Upper lobe of left lung (tissue), 6 donors: ENCODE results near the gene NRXN3. TPM values are rescaled to one million over a fixed set of nuclear protein-coding genes. Genes with fewer than 3 reads are reported as not detected.

Experiments used
- ATAC-seq, 2 donors: fragments of 200-7000 bp; cut with Tn5 transposase; one replicate each; pipeline ENCODE4 v1.9.1; 2022; ENCODE audit warnings: mild to moderate bottlenecking in 2 of 2, moderate library complexity in 2 of 2; ENCODE audit not compliant: low FRiP score in 2 of 2
- DNase-seq, 2 donors: peaks; one replicate each; pipeline ENCODE4 v3.0.0-alpha.2; 2019 to 2020
- H3K27ac ChIP-seq, 4 donors: fragments of 200-600 bp; sonication (generic); one replicate each; pipeline ENCODE4 v1.5.1; 2016 to 2019
- H3K27me3 ChIP-seq, 4 donors: fragments of 200-600 bp; sonication (generic); one replicate each; pipeline ENCODE4 v1.5.1; 2017 to 2019
- H3K36me3 ChIP-seq, 4 donors: fragments of 200-600 bp; sonication (generic); one replicate each; pipeline ENCODE4 v1.5.1; 2016 to 2019
- H3K4me1 ChIP-seq, 4 donors: fragments of 200-600 bp; sonication (generic); one replicate each; pipeline ENCODE4 v1.5.1; 2018 to 2019
- H3K4me3 ChIP-seq, 4 donors: fragments of 200-600 bp; sonication (generic); one replicate each; pipeline ENCODE4 v1.5.1; 2017 to 2019; ENCODE audit warnings: mild to moderate bottlenecking in 2 of 4, moderate library complexity in 1 of 4
- H3K9me3 ChIP-seq, 4 donors: fragments of 200-600 bp; sonication (generic); one replicate each; pipeline ENCODE4 v1.5.1; 2018 to 2019
- CTCF ChIP-seq, 6 experiments: fragments of 450-650 bp in 4 of 6; fragments of 200-600 bp in 2 of 6; sonication (generic) in 2 of 6; IDR thresholded peaks; one replicate each; pipeline ENCODE4 v1.5.1; 2016 to 2019; ENCODE audit warnings: antibody characterized with exemption in 6 of 6
- EP300 ChIP-seq, 4 donors: sonication (generic); formaldehyde crosslinking; IDR thresholded peaks; one replicate each; pipeline ENCODE4 v1.5.1; 2017; ENCODE audit warnings: antibody characterized with exemption in 4 of 4, control low read depth in 2 of 4
- POLR2A ChIP-seq, 4 donors: fragments of 450-650 bp; IDR thresholded peaks; one replicate each; pipeline ENCODE4 v1.5.1; 2016 to 2017; ENCODE audit warnings: antibody characterized with exemption in 4 of 4, mild to moderate bottlenecking in 2 of 4
- POLR2AphosphoS5 ChIP-seq, 2 donors: sonication (generic); formaldehyde crosslinking; IDR thresholded peaks; one replicate each; pipeline ENCODE4 v1.5.1; 2017; ENCODE audit warnings: antibody characterized with exemption in 2 of 2
- WGBS, 2 donors: methylation state at CpG; one replicate each; pipeline ENCODE4 v1.1.5; 2017 to 2018; 5-methylcytosine and 5-hydroxymethylcytosine counted together
- total RNA-seq, 6 donors: library from RNA; depleted of rRNA in 4 of 6; stranded (reverse); fragments of >200 nt in 4 of 6; gene quantifications; one replicate each; pipeline versions ENCODE4 v1.1.0 to v1.2.1, GENCODE V29; 2016 to 2021
- donor health status: DM: no; HTN: no; CAD: no; lungs with moderate emphysema.
- donor health status: DM: no; HTN: yes; CAD: no; lungs with severe emphysema.

The NRXN3 gene
- total RNA-seq, 6 donors from 2014 or later, result 4.4 to 14.9 (median 7.2) TPM

GRCh38 chr14:79062226-79062625 lies 892.1 kb downstream of the NRXN3 start:
- H3K27me3 ChIP-seq, result no peaks in the 10 kb centered on the region
- 79 to 83% methylated on average over 3 of the region's 3 CpGs for WGBS, 2 donors
- no peak overlapping the region for H3K27ac ChIP-seq
- H3K4me1 ChIP-seq, result no peaks in the 10 kb centered on the region
- DNase-seq (no peak), ATAC-seq (no peak)
- H3K9me3 ChIP-seq, result no peaks in the 10 kb centered on the region
- no peak for TF ChIP-seq POLR2A (IDR thresholded peaks at IDR 0.05)
- TF ChIP-seq EP300 (IDR thresholded peaks at IDR 0.05), result no peak
- no peak for TF ChIP-seq POLR2AphosphoS5 (IDR thresholded peaks at IDR 0.05)
- no peak for TF ChIP-seq CTCF (IDR thresholded peaks at IDR 0.05)
- no peak overlapping the region for H3K4me3 ChIP-seq
- no peaks in the 10 kb centered on the region for H3K36me3 ChIP-seq

GRCh38 chr14:79064214-79064613 lies 894.0 kb downstream of the NRXN3 start:
- Histone ChIP-seq H3K27me3 (no peaks in the 10 kb centered on the region), H3K4me1 (no peaks in the 10 kb centered on the region), H3K9me3 (no peaks in the 10 kb centered on the region), H3K27ac (no peak overlapping the region), H3K36me3 (no peaks in the 10 kb centered on the region), H3K4me3 (no peak overlapping the region)
- DNase-seq, result no peak
- TF ChIP-seq EP300 (IDR thresholded peaks at IDR 0.05) (peak in 1 of 4 donors; percentile 6), POLR2A (IDR thresholded peaks at IDR 0.05) (no peak)
- WGBS, 2 donors, result 74 to 80% methylated on average over 2 of the region's 2 CpGs
- peak in 1 of 2 donors; percentile 75 for ATAC-seq

- DNase-seq, result no peak
- 38 to 43% methylated on average over 2 of the region's 2 CpGs for WGBS, 2 donors
- H3K4me3 ChIP-seq, result no peak overlapping the region
- no peaks in the 10 kb centered on the region for H3K27me3 ChIP-seq
- H3K9me3 ChIP-seq, result no peaks in the 10 kb centered on the region
- ATAC-seq, result no peak
- no peaks in the 10 kb centered on the region for H3K36me3 ChIP-seq
- TF ChIP-seq EP300 (IDR thresholded peaks at IDR 0.05), result no peak
- TF ChIP-seq POLR2A (IDR thresholded peaks at IDR 0.05), result no peak
- TF ChIP-seq CTCF (IDR thresholded peaks at IDR 0.05), result no peak
- no peak for TF ChIP-seq POLR2AphosphoS5 (IDR thresholded peaks at IDR 0.05)
- H3K27ac ChIP-seq, result no peak overlapping the region
- H3K4me1 ChIP-seq, result no peaks in the 10 kb centered on the region
Measured at GRCh38 chr14:79074510-79074909, 904.3 kb downstream of the NRXN3 start.

- H3K9me3 ChIP-seq, result no peaks in the 10 kb centered on the region
- no peak overlapping the region for H3K4me3 ChIP-seq
- H3K27me3 ChIP-seq, result no peaks in the 10 kb centered on the region
- no peak overlapping the region for H3K27ac ChIP-seq
- TF ChIP-seq POLR2AphosphoS5 (IDR thresholded peaks at IDR 0.05) (no peak), CTCF (IDR thresholded peaks at IDR 0.05) (no peak), EP300 (IDR thresholded peaks at IDR 0.05) (no peak), POLR2A (IDR thresholded peaks at IDR 0.05) (no peak)
- no peaks in the 10 kb centered on the region for H3K4me1 ChIP-seq
- no peak for ATAC-seq
- no peak for DNase-seq
- H3K36me3 ChIP-seq, result no peaks in the 10 kb centered on the region
Measured at GRCh38 chr14:79076428-79076827, 906.3 kb downstream of the NRXN3 start.

- WGBS, 2 donors, result 58 to 63% methylated on average over 5 of the region's 5 CpGs
- Histone ChIP-seq H3K36me3 (no peaks in the 10 kb centered on the region), H3K27me3 (no peaks in the 10 kb centered on the region), H3K9me3 (no peaks in the 10 kb centered on the region), H3K27ac (no peak overlapping the region), H3K4me1 (no peaks in the 10 kb centered on the region), H3K4me3 (no peak overlapping the region)
- DNase-seq (no peak), ATAC-seq (no peak)
- no peak for TF ChIP-seq EP300 (IDR thresholded peaks at IDR 0.05)
- TF ChIP-seq POLR2AphosphoS5 (IDR thresholded peaks at IDR 0.05), result no peak
- no peak for TF ChIP-seq POLR2A (IDR thresholded peaks at IDR 0.05)
- no peak for TF ChIP-seq CTCF (IDR thresholded peaks at IDR 0.05)
Measured at GRCh38 chr14:79077096-79077495, 906.9 kb downstream of the NRXN3 start.
